Measurements from ENCODE around the gene SULT6B1. TPM values are rescaled to one million over a fixed set of nuclear protein-coding genes. Genes with fewer than 3 reads are reported as not detected.

Gene SULT6B1
- total RNA-seq, 1 experiment from 2014 or later: not detected

DNA sequence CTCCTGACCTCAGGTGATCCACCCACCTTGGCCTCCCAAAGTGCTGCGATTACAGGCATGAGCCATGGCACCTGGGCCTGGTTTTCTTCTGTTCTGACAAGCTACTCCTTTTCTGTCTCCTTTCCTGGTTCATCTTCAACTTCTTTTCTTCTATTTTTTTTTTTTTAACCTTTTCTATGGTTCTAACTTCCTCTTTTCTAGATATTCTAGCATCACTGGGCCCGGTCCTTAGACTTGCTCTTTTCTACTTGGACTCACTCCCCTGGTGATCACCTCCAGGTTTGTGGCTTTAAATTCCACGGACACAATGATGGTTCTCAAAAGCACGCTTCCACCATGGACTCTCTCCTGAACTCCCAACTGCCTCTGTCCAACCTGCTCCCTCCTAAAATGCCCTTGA, 33.7 kb downstream of the SULT6B1 start:
- Histone ChIP-seq H4K20me1 (ENCODE audit: insufficient read depth) (peaks cover 2% of the 10 kb centered on the region; the same call in 1 of the 2 replicates), H3K4me2 (peak overlapping the region; percentile 84), H2AFZ (no peak overlapping the region), H3K9me2 (ENCODE audit: insufficient read depth) (no peaks in the 10 kb centered on the region), H3K9me3 (ENCODE audit: insufficient read depth, low read depth) (peaks cover 5% of the 10 kb centered on the region; the same call in 1 of the 2 replicates), H3K36me3 (ENCODE audit: low read depth) (peaks cover 12% of the 10 kb centered on the region), H3K27ac (no peak overlapping the region), H3K4me3 (no peak overlapping the region), H3K27me3 (ENCODE audit: insufficient read depth, low read depth) (no peaks in the 10 kb centered on the region), H3F3A (ENCODE audit: insufficient read depth, low read depth) (peaks cover 28% of the 10 kb centered on the region), H3K79me2 (ENCODE audit: low read depth) (peaks cover 67% of the 10 kb centered on the region), H3K4me1 (replicated peaks; ENCODE audit: insufficient read depth) (peaks cover 21% of the 10 kb centered on the region)
- no peak for DNase-seq
- intact Hi-C loops (cut with micrococcal nuclease; ENCODE audit: unreplicated experiment): loop anchor here (5.0 kb wide), 1 partner anchor 78 kb away; the partner anchor contains the start of genes CEBPZ and NDUFAF7
- BruUV-seq (replicated peaks): no TSS peak
- TF ChIP-seq, protein P1, sequence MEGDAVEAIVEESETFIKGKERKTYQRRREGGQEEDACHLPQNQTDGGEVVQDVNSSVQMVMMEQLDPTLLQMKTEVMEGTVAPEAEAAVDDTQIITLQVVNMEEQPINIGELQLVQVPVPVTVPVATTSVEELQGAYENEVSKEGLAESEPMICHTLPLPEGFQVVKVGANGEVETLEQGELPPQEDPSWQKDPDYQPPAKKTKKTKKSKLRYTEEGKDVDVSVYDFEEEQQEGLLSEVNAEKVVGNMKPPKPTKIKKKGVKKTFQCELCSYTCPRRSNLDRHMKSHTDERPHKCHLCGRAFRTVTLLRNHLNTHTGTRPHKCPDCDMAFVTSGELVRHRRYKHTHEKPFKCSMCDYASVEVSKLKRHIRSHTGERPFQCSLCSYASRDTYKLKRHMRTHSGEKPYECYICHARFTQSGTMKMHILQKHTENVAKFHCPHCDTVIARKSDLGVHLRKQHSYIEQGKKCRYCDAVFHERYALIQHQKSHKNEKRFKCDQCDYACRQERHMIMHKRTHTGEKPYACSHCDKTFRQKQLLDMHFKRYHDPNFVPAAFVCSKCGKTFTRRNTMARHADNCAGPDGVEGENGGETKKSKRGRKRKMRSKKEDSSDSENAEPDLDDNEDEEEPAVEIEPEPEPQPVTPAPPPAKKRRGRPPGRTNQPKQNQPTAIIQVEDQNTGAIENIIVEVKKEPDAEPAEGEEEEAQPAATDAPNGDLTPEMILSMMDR (conservative IDR thresholded peaks at IDR 0.05): no peak
- no peak for TF ChIP-seq EZH2 (IDR thresholded peaks at IDR 0.05; ENCODE audit: low read depth)
- POLR2A ChIA-PET (ENCODE audit: unreplicated experiment): no interaction called here
- CTCF ChIA-PET: no interaction called here

- Histone ChIP-seq H3K27me3 (ENCODE audit: insufficient read depth, low read depth) (no peaks in the 10 kb centered on the region), H3K27ac (no peak overlapping the region), H2AFZ (no peak overlapping the region), H3K4me3 (no peak overlapping the region), H3K9me3 (ENCODE audit: insufficient read depth, low read depth) (peaks cover 5% of the 10 kb centered on the region; the same call in 1 of the 2 replicates), H3K4me1 (replicated peaks; ENCODE audit: insufficient read depth) (peaks cover 36% of the 10 kb centered on the region), H3F3A (ENCODE audit: insufficient read depth, low read depth) (peaks cover 41% of the 10 kb centered on the region), H4K20me1 (ENCODE audit: insufficient read depth) (peaks cover 10% of the 10 kb centered on the region; the same call in 1 of the 2 replicates), H3K4me2 (no peak overlapping the region), H3K79me2 (ENCODE audit: low read depth) (peaks cover 71% of the 10 kb centered on the region), H3K36me3 (ENCODE audit: low read depth) (peaks cover 15% of the 10 kb centered on the region), H3K9me2 (ENCODE audit: insufficient read depth) (no peaks in the 10 kb centered on the region)
- intact Hi-C loops (cut with micrococcal nuclease; ENCODE audit: unreplicated experiment): no loop called here
- no TSS peak for BruUV-seq (replicated peaks)
- no peak for DNase-seq
- no peak for TF ChIP-seq EZH2 (IDR thresholded peaks at IDR 0.05; ENCODE audit: low read depth)
- TF ChIP-seq, protein P1 (conservative IDR thresholded peaks at IDR 0.05): no peak
- ChIA-PET CTCF (no interaction called here), POLR2A (ENCODE audit: unreplicated experiment) (no interaction called here)
Observed at GRCh38 chr2:37153224-37153623, 35.2 kb downstream of the SULT6B1 start.

GRCh38 chr2:37149626-37150322, 38.7 kb downstream of the SULT6B1 start:
- H3F3A ChIP-seq (ENCODE audit: insufficient read depth, low read depth): peaks cover 38% of the 10 kb centered on the region; the same call in 1 of the 2 replicates
- DNase-seq: no peak
- peaks cover 5% of the 10 kb centered on the region; the same call in 1 of the 2 replicates for H3K9me3 ChIP-seq (ENCODE audit: insufficient read depth, low read depth)
- no peak for TF ChIP-seq EZH2 (IDR thresholded peaks at IDR 0.05; ENCODE audit: low read depth)
- TF ChIP-seq, protein P1 (conservative IDR thresholded peaks at IDR 0.05): no peak
- H3K4me1 ChIP-seq (replicated peaks; ENCODE audit: insufficient read depth): peaks cover 27% of the 10 kb centered on the region
- H3K36me3 ChIP-seq (ENCODE audit: low read depth): peaks cover 36% of the 10 kb centered on the region
- peaks cover 59% of the 10 kb centered on the region for H3K79me2 ChIP-seq (ENCODE audit: low read depth)
- no TSS peak for BruUV-seq (replicated peaks)
- H4K20me1 ChIP-seq (ENCODE audit: insufficient read depth): peaks cover 10% of the 10 kb centered on the region; the same call in 1 of the 2 replicates
- intact Hi-C loops (cut with micrococcal nuclease; ENCODE audit: unreplicated experiment): no loop called here
- POLR2A ChIA-PET (ENCODE audit: unreplicated experiment): no interaction called here
- CTCF ChIA-PET: no interaction called here
- no peak overlapping the region for H2AFZ ChIP-seq
- no peaks in the 10 kb centered on the region for H3K9me2 ChIP-seq (ENCODE audit: insufficient read depth)
- no peak overlapping the region for H3K27ac ChIP-seq
- H3K4me2 ChIP-seq: no peak overlapping the region
- no peak overlapping the region for H3K4me3 ChIP-seq
- no peaks in the 10 kb centered on the region for H3K27me3 ChIP-seq (ENCODE audit: insufficient read depth, low read depth)

Measured in PC-9 (cell line).